ENCODE results near the gene USP3. TPM values are rescaled to one million over a fixed set of nuclear protein-coding genes. Genes with fewer than 3 reads are reported as not detected.

USP3 gene
- total and polyA plus RNA-seq, 2 donors (not counting 1 experiment from before 2014, with no cell fraction given): 43.4 to 152 TPM

DNA sequence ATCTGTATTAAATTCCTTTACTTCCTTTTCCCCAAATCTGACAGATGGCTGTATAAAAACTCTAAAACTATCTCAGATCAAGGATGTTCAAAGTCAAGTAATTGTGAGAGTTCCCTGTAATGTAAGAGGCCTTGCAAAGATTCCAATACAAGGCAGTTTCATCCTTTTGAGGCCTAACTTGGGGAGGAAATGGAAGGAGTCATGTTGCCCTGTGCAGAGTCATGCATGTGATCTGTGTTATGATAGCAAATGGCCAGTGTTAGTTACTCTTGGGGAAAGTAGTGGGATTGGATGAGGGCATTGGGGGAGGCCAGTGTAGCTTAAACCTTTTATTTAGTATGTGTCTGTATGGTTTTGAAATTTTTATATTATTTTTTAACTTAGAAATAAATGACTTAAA, 69.1 kb downstream of the USP3 start:
- H2AFZ ChIP-seq (ENCODE audit: insufficient read depth, low read depth, low read length, poor library complexity, severe bottlenecking): no peak overlapping the region
- H3K27ac ChIP-seq (ENCODE audit: low read length in 2 of 2): no peak overlapping the region
- DNase-seq: no peak
- ATAC-seq (ENCODE audit: low read depth): no peak
- H3K79me2 ChIP-seq (ENCODE audit: control insufficient read depth, insufficient read depth, low read length): peaks cover 8% of the 10 kb centered on the region
- H3K9me3 Mint-ChIP-seq (ENCODE audit: insufficient read depth): no peaks in the 10 kb centered on the region
- no peaks in the 10 kb centered on the region for H3K27me3 Mint-ChIP-seq
- no peak overlapping the region for H3K4me2 ChIP-seq (replicated peaks; ENCODE audit: low read depth, low read length, poor library complexity, severe bottlenecking)
- H3K9me3 ChIP-seq (ENCODE audit: control extremely low read depth in 1 of 3, control insufficient read depth in 2 of 3, insufficient read depth in 1 of 3, low read length in 2 of 3): no peaks in the 10 kb centered on the region
- H3K4me1 ChIP-seq (ENCODE audit: control insufficient read depth in 2 of 2, insufficient read depth in 2 of 2, low read length in 2 of 2): no peaks in the 10 kb centered on the region
- peaks cover 4% of the 10 kb centered on the region for H4K20me1 ChIP-seq (ENCODE audit: control insufficient read depth, insufficient read depth, low read length, poor library complexity, severe bottlenecking)
- no peak overlapping the region for H3K4me3 Mint-ChIP-seq
- H3K4me1 Mint-ChIP-seq: no peaks in the 10 kb centered on the region
- H3K27ac Mint-ChIP-seq: peak overlapping the region; percentile 10
- peaks cover 9 to 71% of the 10 kb centered on the region in 2 experiments for H3K36me3 ChIP-seq (replicated peaks in 1 of 2; ENCODE audit: control extremely low read depth in 1 of 2, control insufficient read depth in 1 of 2, extremely low read depth in 1 of 2, insufficient read depth in 2 of 2, low read length in 1 of 2)
- no peak for TF ChIP-seq EZH2 (IDR thresholded peaks at IDR 0.05; ENCODE audit: borderline replicate concordance, insufficient read depth, low read depth, low read length, poor library complexity, severe bottlenecking)
- TF ChIP-seq, protein P1, sequence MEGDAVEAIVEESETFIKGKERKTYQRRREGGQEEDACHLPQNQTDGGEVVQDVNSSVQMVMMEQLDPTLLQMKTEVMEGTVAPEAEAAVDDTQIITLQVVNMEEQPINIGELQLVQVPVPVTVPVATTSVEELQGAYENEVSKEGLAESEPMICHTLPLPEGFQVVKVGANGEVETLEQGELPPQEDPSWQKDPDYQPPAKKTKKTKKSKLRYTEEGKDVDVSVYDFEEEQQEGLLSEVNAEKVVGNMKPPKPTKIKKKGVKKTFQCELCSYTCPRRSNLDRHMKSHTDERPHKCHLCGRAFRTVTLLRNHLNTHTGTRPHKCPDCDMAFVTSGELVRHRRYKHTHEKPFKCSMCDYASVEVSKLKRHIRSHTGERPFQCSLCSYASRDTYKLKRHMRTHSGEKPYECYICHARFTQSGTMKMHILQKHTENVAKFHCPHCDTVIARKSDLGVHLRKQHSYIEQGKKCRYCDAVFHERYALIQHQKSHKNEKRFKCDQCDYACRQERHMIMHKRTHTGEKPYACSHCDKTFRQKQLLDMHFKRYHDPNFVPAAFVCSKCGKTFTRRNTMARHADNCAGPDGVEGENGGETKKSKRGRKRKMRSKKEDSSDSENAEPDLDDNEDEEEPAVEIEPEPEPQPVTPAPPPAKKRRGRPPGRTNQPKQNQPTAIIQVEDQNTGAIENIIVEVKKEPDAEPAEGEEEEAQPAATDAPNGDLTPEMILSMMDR (IDR thresholded peaks at IDR 0.05): no peak
- ChIA-PET POLR2A (no interaction called here), CTCF (interaction anchor here (2.9 kb wide), 1 partner anchor 107 kb away, joined by 12 read pairs; no protein-coding TSS in a partner anchor)
- H3K4me3 ChIP-seq (ENCODE audit: control extremely low read depth in 1 of 5, extremely low read depth in 1 of 5, insufficient read depth in 1 of 5, low read depth in 2 of 5, low read length in 4 of 5): no peak overlapping the region
- H3K27me3 ChIP-seq (replicated peaks in 1 of 4; ENCODE audit: control extremely low read depth in 1 of 4, control insufficient read depth in 3 of 4, insufficient read depth in 4 of 4, low read length in 3 of 4): no peaks in the 10 kb centered on the region
- no peak overlapping the region for H3K9ac ChIP-seq (ENCODE audit: low read length)
- intact Hi-C loops (cut with micrococcal nuclease): no loop called here

DNA sequence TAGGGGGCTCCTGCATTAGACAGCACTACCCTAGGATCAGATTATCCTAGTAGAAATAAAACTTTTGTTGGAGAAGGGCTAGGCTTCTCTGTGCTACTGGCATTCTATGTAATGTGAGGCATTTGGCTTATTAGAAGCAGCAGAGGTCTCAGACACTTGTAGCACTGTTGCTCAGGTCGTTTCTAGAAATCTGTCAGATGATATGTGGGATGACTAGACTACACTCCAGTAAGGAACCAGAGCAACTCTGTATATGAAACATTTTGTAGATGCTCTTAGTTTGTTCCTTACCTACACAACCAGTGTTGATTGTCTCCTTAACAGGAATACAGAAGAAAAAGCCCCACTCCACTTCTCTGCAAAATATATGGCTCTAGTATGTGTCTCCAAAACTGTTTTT, 70.9 kb downstream of the USP3 start:
- Mint-ChIP-seq H3K9me3 (ENCODE audit: insufficient read depth) (no peaks in the 10 kb centered on the region), H3K27me3 (no peaks in the 10 kb centered on the region), H3K27ac (peak overlapping the region; percentile 32), H3K4me3 (no peak overlapping the region), H3K4me1 (peaks cover 3% of the 10 kb centered on the region)
- H3K27me3 ChIP-seq (replicated peaks in 1 of 4; ENCODE audit: control extremely low read depth in 1 of 4, control insufficient read depth in 3 of 4, insufficient read depth in 4 of 4, low read length in 3 of 4): no peaks in the 10 kb centered on the region
- DNase-seq (no peak), ATAC-seq (ENCODE audit: low read depth) (no peak)
- no peaks in the 10 kb centered on the region for H3K4me1 ChIP-seq (ENCODE audit: control insufficient read depth in 2 of 2, insufficient read depth in 2 of 2, low read length in 2 of 2)
- ChIA-PET CTCF (interaction anchor here (0.7 to 2.9 kb wide), 2 partner anchors 8 to 109 kb away, joined by 3 to 12 read pairs; no protein-coding TSS in a partner anchor), POLR2A (interaction anchor here (0.6 kb wide), 1 partner anchor 15 kb away, joined by 9 read pairs; no protein-coding TSS in a partner anchor)
- H3K4me3 ChIP-seq (ENCODE audit: control extremely low read depth in 1 of 5, extremely low read depth in 1 of 5, insufficient read depth in 1 of 5, low read depth in 2 of 5, low read length in 4 of 5): no peak overlapping the region
- no CpG with 5 or more reads among the region's 1 CpG for WGBS (ENCODE audit: insufficient coverage)
- peaks cover 4% of the 10 kb centered on the region for H4K20me1 ChIP-seq (ENCODE audit: control insufficient read depth, insufficient read depth, low read length, poor library complexity, severe bottlenecking)
- no peak for TF ChIP-seq EZH2 (IDR thresholded peaks at IDR 0.05; ENCODE audit: borderline replicate concordance, insufficient read depth, low read depth, low read length, poor library complexity, severe bottlenecking)
- TF ChIP-seq, protein P1 (IDR thresholded peaks at IDR 0.05): no peak
- intact Hi-C loops (cut with micrococcal nuclease): no loop called here
- H3K79me2 ChIP-seq (ENCODE audit: control insufficient read depth, insufficient read depth, low read length): peaks cover 7% of the 10 kb centered on the region
- H3K9ac ChIP-seq (ENCODE audit: low read length): no peak overlapping the region
- no peaks in the 10 kb centered on the region for H3K9me3 ChIP-seq (ENCODE audit: control extremely low read depth in 1 of 3, control insufficient read depth in 2 of 3, insufficient read depth in 1 of 3, low read length in 2 of 3)
- H3K4me2 ChIP-seq (replicated peaks; ENCODE audit: low read depth, low read length, poor library complexity, severe bottlenecking): no peak overlapping the region
- peaks cover 9 to 67% of the 10 kb centered on the region in 2 experiments for H3K36me3 ChIP-seq (replicated peaks in 1 of 2; ENCODE audit: control extremely low read depth in 1 of 2, control insufficient read depth in 1 of 2, extremely low read depth in 1 of 2, insufficient read depth in 2 of 2, low read length in 1 of 2)
- no peak overlapping the region for H3K27ac ChIP-seq (ENCODE audit: low read length in 2 of 2)
- H2AFZ ChIP-seq (ENCODE audit: insufficient read depth, low read depth, low read length, poor library complexity, severe bottlenecking): no peak overlapping the region

Measured in B cell (primary cell).